HG02678 (cell line): ENCODE measurements around the gene RBM6.
"Not testable (repeated sequence)": the region's sequence is repeated elsewhere in the genome, so short reads cannot be mapped to it uniquely, and the experiment has no call there.

Experiments
- ATAC-seq: cut with Tn5 transposase; IDR thresholded peaks from one replicate; pipeline ENCODE4 v1.9.1; 2021; ENCODE audit warnings: mild to moderate bottlenecking, moderate library complexity; ENCODE audit not compliant: unreplicated experiment

Gene RBM6

GRCh38 chr3:49976942-49977341 lies 37.0 kb downstream of the RBM6 start:
- ATAC-seq: no peak

GRCh38 chr3:49984394-49984793 lies 44.4 kb downstream of the RBM6 start:
- ATAC-seq: no peak

DNA sequence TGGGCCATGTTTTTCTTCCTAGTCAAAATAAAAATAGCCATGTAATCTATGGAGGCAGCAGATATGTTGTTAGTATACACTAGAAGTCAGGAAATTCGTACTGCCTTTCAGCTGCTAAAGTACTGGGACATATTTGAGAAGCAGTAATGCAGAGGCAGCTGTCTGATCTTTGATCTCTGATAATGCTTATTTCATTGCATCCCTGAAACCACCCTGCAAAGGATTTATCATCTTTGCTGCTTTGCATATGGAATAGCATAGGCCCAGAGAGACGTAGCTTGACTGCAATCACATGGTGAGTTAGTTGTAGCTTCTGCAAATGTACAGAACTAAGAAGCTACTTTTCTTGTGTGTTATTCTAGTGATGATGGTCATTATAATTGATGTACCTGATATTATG lies 52.4 kb downstream of the RBM6 start:
- ATAC-seq: no peak

DNA sequence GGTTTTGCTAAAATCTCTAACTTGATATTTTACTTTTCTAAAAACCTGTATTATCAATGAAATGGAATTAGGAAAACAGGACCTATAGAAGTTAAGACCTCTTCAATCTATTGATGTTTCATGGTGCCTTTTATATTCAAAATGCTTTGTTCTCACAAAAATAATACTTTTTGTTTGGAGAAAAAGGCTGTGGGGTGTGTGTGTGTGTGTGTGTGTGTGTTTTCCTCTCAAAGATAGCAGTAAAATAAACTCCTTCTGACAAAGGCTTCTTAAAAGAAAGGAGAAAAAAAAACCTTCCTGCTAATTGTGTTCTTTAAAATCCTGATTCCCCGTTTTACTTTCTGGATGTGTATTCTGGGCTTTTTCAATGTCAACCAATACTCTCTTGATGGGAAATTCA lies 54.5 kb downstream of the RBM6 start:
- ATAC-seq: no peak

- no peak for ATAC-seq
These were observed 56.1 kb downstream of the RBM6 start for GRCh38 chr3:49996016-49996415.

- no peak for ATAC-seq
These were observed 57.9 kb downstream of the RBM6 start for GRCh38 chr3:49997862-49998261.

- no peak for ATAC-seq
These were observed 58.4 kb downstream of the RBM6 start for GRCh38 chr3:49998326-49998725.

GRCh38 chr3:50001511-50001910 lies 61.6 kb downstream of the RBM6 start:
- no peak for ATAC-seq

GRCh38 chr3:50003216-50003615 lies 63.3 kb downstream of the RBM6 start:
- no peak for ATAC-seq

DNA sequence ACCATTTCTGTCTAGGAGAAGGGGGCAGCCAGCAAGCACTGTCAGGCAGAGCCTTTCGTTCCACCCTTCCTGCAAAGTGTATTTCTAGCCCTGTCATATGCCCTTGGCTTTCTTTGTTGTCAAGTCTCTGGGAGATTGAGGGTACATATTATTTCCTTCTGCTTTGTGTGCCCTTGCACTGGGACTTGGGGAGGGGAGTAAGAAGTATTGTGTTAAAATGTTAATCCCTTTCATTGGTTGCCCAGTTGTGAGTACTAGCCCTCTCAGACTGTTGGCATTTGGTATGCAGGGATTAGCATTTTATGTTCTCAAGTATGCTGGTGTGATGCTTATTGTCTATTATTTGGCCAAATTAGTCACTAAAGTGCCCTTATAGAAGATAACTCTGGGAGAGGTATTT lies 63.9 kb downstream of the RBM6 start:
- ATAC-seq: no peak

GRCh38 chr3:50008931-50009330 lies 69.0 kb downstream of the RBM6 start:
- ATAC-seq: no peak

GRCh38 chr3:50010959-50011358 lies 71.0 kb downstream of the RBM6 start:
- no peak for ATAC-seq

GRCh38 chr3:50015918-50016317 lies 76.0 kb downstream of the RBM6 start:
- no peak for ATAC-seq

- no peak for ATAC-seq
These were observed 88.4 kb downstream of the RBM6 start for GRCh38 chr3:50028346-50028745.

- not testable (repeated sequence) for ATAC-seq
These were observed 91.3 kb downstream of the RBM6 start for GRCh38 chr3:50031201-50031600.

GRCh38 chr3:50044976-50045375 lies 105.0 kb downstream of the RBM6 start:
- no peak for ATAC-seq

DNA sequence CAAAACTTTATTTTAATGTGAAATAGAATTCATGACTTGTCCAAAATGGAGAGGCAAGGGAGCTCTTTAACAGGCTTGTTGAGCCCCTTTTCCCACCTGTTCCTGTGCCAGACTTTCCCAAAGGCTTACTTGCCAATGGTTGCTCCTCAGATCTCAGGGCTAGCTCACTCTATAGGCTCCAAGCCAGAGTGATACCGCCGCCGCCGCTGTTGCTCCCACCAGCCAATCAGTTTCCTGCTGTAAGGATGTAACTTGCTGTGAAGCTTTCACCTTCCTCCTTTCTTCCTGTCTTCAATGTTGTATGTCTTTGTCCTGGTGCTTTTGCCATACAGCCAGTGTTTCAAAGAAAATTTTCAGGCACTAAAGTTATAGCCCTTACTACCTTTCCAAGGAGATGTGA lies 107.5 kb downstream of the RBM6 start:
- ATAC-seq: no peak

- ATAC-seq: no peak
These were observed 110.4 kb downstream of the RBM6 start for GRCh38 chr3:50050361-50050760.

DNA sequence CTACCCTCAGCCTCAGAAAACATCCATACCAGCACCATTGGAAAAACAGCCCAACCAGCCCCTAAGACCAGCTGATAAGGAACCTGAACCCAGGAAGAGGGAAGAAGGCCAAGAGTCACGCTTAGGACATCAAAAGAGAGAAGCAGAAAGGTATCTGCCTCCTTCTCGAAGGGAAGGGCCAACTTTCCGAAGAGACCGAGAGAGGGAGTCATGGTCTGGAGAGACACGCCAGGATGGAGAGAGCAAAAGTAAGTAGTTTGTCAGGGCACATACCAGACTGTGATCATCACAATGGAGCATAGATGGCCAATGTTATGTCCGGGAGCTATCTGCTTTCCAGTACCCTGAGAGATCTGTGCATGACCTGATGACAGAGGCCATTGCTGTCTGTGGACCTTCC lies 117.8 kb downstream of the RBM6 start:
- ATAC-seq: no peak

DNA sequence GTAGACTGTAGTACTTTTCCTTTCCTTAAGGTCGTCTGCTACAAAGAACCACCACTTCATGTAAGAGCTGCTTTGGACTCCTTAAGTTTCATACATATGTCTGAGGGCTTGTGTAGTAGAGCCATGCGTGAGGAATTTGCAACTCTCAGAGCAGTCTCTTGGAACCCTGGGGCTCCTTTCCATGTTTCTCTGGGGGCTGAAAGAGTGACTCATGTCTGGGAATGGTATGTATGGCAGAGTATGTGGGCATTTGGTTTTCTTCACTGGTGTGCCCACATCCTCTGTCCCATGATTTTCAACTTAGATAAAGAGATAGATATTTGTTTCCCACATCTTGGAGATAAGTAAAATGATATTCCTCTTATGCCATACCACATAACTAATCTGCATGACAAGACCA lies 128.2 kb downstream of the RBM6 start:
- no peak for ATAC-seq

- no peak for ATAC-seq
These were observed 138.1 kb downstream of the RBM6 start for GRCh38 chr3:50078091-50078490.

DNA sequence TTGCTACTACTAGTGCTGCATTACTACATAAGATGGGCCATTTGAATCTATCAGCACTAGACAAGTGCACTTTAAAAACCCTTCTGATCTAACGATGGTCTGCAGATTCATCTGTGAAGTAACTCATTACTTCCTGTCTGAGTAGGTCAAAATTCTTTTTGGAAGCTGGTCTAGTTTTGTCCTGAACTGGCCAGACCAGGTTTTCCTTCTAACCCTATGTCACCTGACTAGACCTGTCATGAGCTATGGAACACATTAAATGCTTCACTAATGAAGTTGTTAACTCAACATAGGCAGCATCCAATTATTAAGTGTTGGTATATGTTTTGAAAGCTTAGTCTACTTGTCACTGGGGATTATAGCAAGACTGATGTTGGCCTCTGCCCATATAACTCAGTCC lies 138.7 kb downstream of the RBM6 start:
- ATAC-seq: no peak

DNA sequence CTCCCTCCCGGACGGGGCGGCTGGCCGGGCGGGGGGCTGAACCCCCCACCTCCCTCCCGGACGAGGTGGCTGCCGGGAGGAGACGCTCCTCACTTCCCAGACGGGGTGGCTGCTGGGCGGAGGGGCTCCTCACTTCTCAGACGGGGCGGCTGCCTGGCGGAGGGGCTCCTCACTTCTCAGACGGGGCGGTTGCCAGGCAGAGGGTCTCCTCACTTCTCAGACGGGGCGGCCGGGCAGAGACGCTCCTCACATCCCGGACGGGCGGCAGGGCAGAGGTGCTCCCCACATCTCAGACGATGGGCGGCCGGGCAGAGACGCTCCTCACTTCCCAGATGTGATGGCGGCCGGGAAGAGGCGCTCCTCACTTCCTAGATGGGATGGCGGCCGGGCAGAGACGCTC lies 145.0 kb downstream of the RBM6 start:
- ATAC-seq: not testable (repeated sequence)
